CD14-positive monocyte (primary cell): Measurements from ENCODE around the gene ZNF211. TPM values are rescaled to one million over a fixed set of nuclear protein-coding genes. Genes with fewer than 3 reads are reported as not detected.

Experiments
- DNase-seq, 3 donors: peaks; one replicate each; pipeline ENCODE4 v3.0.0-alpha.2; 2011 to 2022
- H2AFZ ChIP-seq: 2 replicates; pipeline ENCODE4 v1.6.0; 2012; ENCODE audit warnings: mild to moderate bottlenecking, low read depth, low read length, inconsistent platforms; ENCODE audit not compliant: insufficient read depth, poor library complexity, severe bottlenecking
- H3K27ac ChIP-seq, 2 donors: 1 replicate in 1 of 2; 2 replicates in 1 of 2; pipeline ENCODE4 v1.5.1; 2012 to 2013; ENCODE audit warnings: low read length in 2 of 2, control low read depth in 1 of 2, inconsistent platforms in 1 of 2, low read depth in 1 of 2, mild to moderate bottlenecking in 1 of 2
- H3K27me3 ChIP-seq, 2 donors: one replicate each; pipeline versions ENCODE4 v1.6.0 to v1.6.1; 2011 to 2013; ENCODE audit warnings: low read length in 2 of 2; ENCODE audit not compliant: control insufficient read depth in 2 of 2, insufficient read depth in 2 of 2
- H3K36me3 ChIP-seq, 2 donors: replicated peaks in 1 of 2; 1 replicate in 1 of 2; 2 replicates in 1 of 2; pipeline versions ENCODE4 v1.5.1 to v1.6.1; 2012 to 2013; ENCODE audit warnings: low read length in 2 of 2, control low read depth in 1 of 2, inconsistent platforms in 1 of 2, mild to moderate bottlenecking in 1 of 2; ENCODE audit not compliant: insufficient read depth in 2 of 2, control insufficient read depth in 1 of 2
- H3K4me1 ChIP-seq, 2 donors: 1 replicate in 1 of 2; 2 replicates in 1 of 2; pipeline versions ENCODE4 v1.5.1 to v1.6.1; 2012 to 2013; ENCODE audit warnings: low read length in 2 of 2, control low read depth in 1 of 2, inconsistent platforms in 1 of 2, mild to moderate bottlenecking in 1 of 2, moderate library complexity in 1 of 2; ENCODE audit not compliant: insufficient read depth in 2 of 2, control insufficient read depth in 1 of 2
- H3K4me2 ChIP-seq: replicated peaks from 2 replicates; pipeline ENCODE3; 2012; ENCODE audit warnings: low read length, moderate library complexity, mild to moderate bottlenecking; ENCODE audit not compliant: poor library complexity, severe bottlenecking; ENCODE audit errors: extremely low read depth
- H3K4me3 ChIP-seq, 3 experiments: fragments of 200-600 bp in 1 of 3; sonication (generic) in 1 of 3; replicated peaks in 1 of 3; 1 replicate in 2 of 3; 2 replicates in 1 of 3; pipeline ENCODE4 v1.5.1; 2011 to 2013; ENCODE audit warnings: low read length in 3 of 3, mild to moderate bottlenecking in 3 of 3, control low read depth in 2 of 3, low read depth in 2 of 3, inconsistent platforms in 1 of 3, moderate library complexity in 1 of 3
- H3K79me2 ChIP-seq: 2 replicates; pipeline ENCODE4 v1.6.0; 2012; ENCODE audit warnings: mild to moderate bottlenecking, control low read depth, inconsistent platforms, low read length, moderate library complexity; ENCODE audit not compliant: insufficient read depth
- H3K9ac ChIP-seq: 2 replicates; pipeline ENCODE4 v1.6.0; 2017; ENCODE audit warnings: low read length, mild to moderate bottlenecking; ENCODE audit not compliant: insufficient read depth, poor library complexity, severe bottlenecking
- H3K9me3 ChIP-seq, 2 donors: replicated peaks in 1 of 2; 1 replicate in 1 of 2; 2 replicates in 1 of 2; pipeline versions ENCODE4 v1.5.1 to v1.6.1; 2012 to 2013; ENCODE audit warnings: low read length in 2 of 2, control low read depth in 1 of 2; ENCODE audit not compliant: control insufficient read depth in 1 of 2, insufficient read depth in 1 of 2
- H4K20me1 ChIP-seq: 2 replicates; pipeline ENCODE4 v1.6.0; 2012; ENCODE audit warnings: mild to moderate bottlenecking, low read length, control low read depth, moderate library complexity; ENCODE audit not compliant: insufficient read depth
- H3K27ac Mint-ChIP-seq, 7 donors: one replicate each; pipeline ENCODE4 v1.8.0; 2020; ENCODE audit warnings: mild to moderate bottlenecking in 7 of 7, mixed read lengths in 7 of 7, moderate library complexity in 6 of 7, inconsistent platforms in 2 of 7
- H3K27me3 Mint-ChIP-seq, 3 donors: one replicate each; pipeline ENCODE4 v1.8.0; 2021 to 2022; ENCODE audit warnings: low read depth in 3 of 3, mild to moderate bottlenecking in 3 of 3, mixed read lengths in 3 of 3, moderate library complexity in 3 of 3, inconsistent platforms in 1 of 3
- H3K36me3 Mint-ChIP-seq, 2 donors: one replicate each; pipeline ENCODE4 v1.8.0; 2020; ENCODE audit warnings: mixed read lengths in 2 of 2, inconsistent platforms in 1 of 2, mild to moderate bottlenecking in 1 of 2
- H3K4me1 Mint-ChIP-seq: one replicate; pipeline ENCODE4 v1.8.0; 2020; ENCODE audit warnings: mild to moderate bottlenecking, mixed read lengths
- H3K4me3 Mint-ChIP-seq, 2 donors: one replicate each; pipeline ENCODE4 v1.8.0; 2020; ENCODE audit warnings: mild to moderate bottlenecking in 2 of 2, mixed read lengths in 2 of 2, moderate library complexity in 1 of 2
- H3K9me3 Mint-ChIP-seq, 7 donors: one replicate each; pipeline ENCODE4 v1.8.0; 2020 to 2022; ENCODE audit warnings: mixed read lengths in 7 of 7, mild to moderate bottlenecking in 6 of 7, moderate library complexity in 6 of 7, inconsistent platforms in 2 of 7
- CTCF ChIP-seq: fragments of 200-600 bp; IDR thresholded peaks from one replicate; pipeline ENCODE4 v1.8.0; 2022; ENCODE audit warnings: antibody characterized with exemption, mild to moderate bottlenecking
- WGBS: methylation state at CpG from one replicate; pipeline ENCODE4 v1.1.5; 2013; ENCODE audit warnings: missing lambda C conversion rate; ENCODE audit not compliant: insufficient coverage; 5-methylcytosine and 5-hydroxymethylcytosine counted together
- intact Hi-C, 2 donors: fragments of 100-400 bp; cut with micrococcal nuclease; formaldehyde crosslinking; loops; one replicate each; pipeline versions ENCODE4 v1.15.0 to v1.15.1; 2023
- polyA plus RNA-seq, 3 donors: library from polyadenylated mRNA; depleted of rRNA in 1 of 3; unstranded in 2 of 3; stranded (reverse) in 1 of 3; fragments of 300-500 nt in 2 of 3; fragments of >200 nt in 1 of 3; fragmentation: Illumina TruSeq in 2 of 3; gene quantifications; 1 replicate in 2 of 3; 2 replicates in 1 of 3; pipeline ENCODE4 v1.2.3, GENCODE V29; 2012 to 2021

The ZNF211 gene
- polyA plus RNA-seq, 3 donors = 4.5 to 13.9 (median 6.1) TPM

- peak; percentile 85 to 90 (median 90) for DNase-seq
- WGBS = 2% methylated on average over 64 of the region's 64 CpGs
- Mint-ChIP-seq H3K36me3 (peaks cover 42 to 46% of the 10 kb centered on the region in 2 donors), H3K4me1 (peaks cover 12% of the 10 kb centered on the region), H3K27ac (peak within 1 kb of the TSS; percentile 10 to 86 (median 41)), H3K27me3 (peaks cover 0 to 5% (median 2%) of the 10 kb centered on the region in 3 donors), H3K4me3 (peak within 1 kb of the TSS; percentile 84 to 97), H3K9me3 (peaks cover 59 to 89% (median 76%) of the 10 kb centered on the region in 7 donors)
- H3K4me1 ChIP-seq = peaks cover 12 to 15% of the 10 kb centered on the region in 2 donors
- no peaks in the 10 kb centered on the region for H4K20me1 ChIP-seq
- intact Hi-C loops = no loop called here
- H3K9me3 ChIP-seq = peaks cover 71 to 78% of the 10 kb centered on the region in 2 donors
- H3K4me2 ChIP-seq = peak within 1 kb of the TSS; percentile 99
- peak within 1 kb of the TSS; percentile 73 to 97 (median 89) for H3K4me3 ChIP-seq
- H2AFZ ChIP-seq = peak within 1 kb of the TSS; percentile 97
- H3K9ac ChIP-seq = peak within 1 kb of the TSS; percentile 91
- H3K36me3 ChIP-seq = peaks cover 25 to 40% of the 10 kb centered on the region in 2 donors
- TF ChIP-seq CTCF = no peak
- H3K27me3 ChIP-seq = no peaks in the 10 kb centered on the region
- peak within 1 kb of the TSS in 1 of 2 donors; percentile 88 for H3K27ac ChIP-seq
- H3K79me2 ChIP-seq = peaks cover 43% of the 10 kb centered on the region
These were observed 18.8 kb upstream of the ZNF211 start, which contains the start of gene ZNF134 for GRCh38 chr19:57613941-57614743. Gene ZNF134 (plus strand): TSS chr19:57614242. CDS start chr19:57619469, 5,227 bp downstream.

GRCh38 chr19:57615346-57615745 is 17.6 kb upstream of the ZNF211 start:
- peaks cover 43% of the 10 kb centered on the region for H3K79me2 ChIP-seq

More at GRCh38 chr19:57615346-57615745, 17.6 kb upstream of the ZNF211 start:
- Histone ChIP-seq H4K20me1 (no peaks in the 10 kb centered on the region), H3K4me2 (no peak overlapping the region), H2AFZ (no peak overlapping the region), H3K4me1 (peaks cover 12 to 15% of the 10 kb centered on the region in 2 donors), H3K9me3 (peaks cover 76 to 80% of the 10 kb centered on the region in 2 donors), H3K36me3 (peaks cover 37 to 52% of the 10 kb centered on the region in 2 donors), H3K27me3 (no peaks in the 10 kb centered on the region), H3K9ac (no peak overlapping the region), H3K27ac (no peak overlapping the region), H3K4me3 (peak overlapping the region in 1 of 3 experiments; percentile 97)
- no peak for DNase-seq
- no CpG with 5 or more reads among the region's 3 CpGs for WGBS
- intact Hi-C loops = loop anchor here in 1 of 2 donors (5.0 kb wide), 1 partner anchor 387 kb away; the partner anchor contains the start of gene ZNF606
- no peak overlapping the region for H3K27ac Mint-ChIP-seq
- peaks cover 54 to 58% of the 10 kb centered on the region in 2 donors for H3K36me3 Mint-ChIP-seq
- peaks cover 0 to 6% (median 2%) of the 10 kb centered on the region in 3 donors for H3K27me3 Mint-ChIP-seq
- H3K4me1 Mint-ChIP-seq = peaks cover 12% of the 10 kb centered on the region
- TF ChIP-seq CTCF = no peak
- peak overlapping the region in 1 of 2 donors; percentile 84 for H3K4me3 Mint-ChIP-seq
- peaks cover 66 to 91% (median 78%) of the 10 kb centered on the region in 7 donors for H3K9me3 Mint-ChIP-seq
